GM12878 (cell line): ENCODE results near the gene SLC35B4. TPM values are rescaled to one million over a fixed set of nuclear protein-coding genes. Genes with fewer than 3 reads are reported as not detected.

Source experiments
- ATAC-seq: fragments of 200-7000 bp; cut with Tn5 transposase; 3 replicates; pipeline ENCODE4 v1.9.1; 2020; ENCODE audit warnings: mild to moderate bottlenecking, moderate library complexity
- BruUV-seq: library from RNA; stranded (reverse); fragments of 400-500 nt; replicated peaks from 2 replicates; lab custom pipeline; 2021; lab: Mats Ljungman, UMichigan
- CTCF ChIA-PET: fragments of 300-600 bp; sonication (Branson Sonifier 250); formaldehyde crosslinking; extraction: SDS; loops from one replicate; lab custom pipeline; 2021; ENCODE audit warnings: inconsistent platforms; lab: Yijun Ruan, JAX
- POLR2A ChIA-PET: fragments of 350-600 bp; formaldehyde crosslinking; extraction: SDS; loops from one replicate; lab custom pipeline; 2021; ENCODE audit warnings: inconsistent platforms; lab: Charles Lee
- RAD21 ChIA-PET: fragments of 300-600 bp; sonication (Branson Sonifier 250); formaldehyde crosslinking; loops from one replicate; lab custom pipeline; 2023; ENCODE audit warnings: antibody characterized with exemption; ENCODE audit not compliant: unreplicated experiment; lab: Charles Lee
- SMC1A ChIA-PET: fragments of 300-600 bp; sonication (Branson Sonifier 250); formaldehyde crosslinking; loops from one replicate; lab custom pipeline; 2023; ENCODE audit not compliant: unreplicated experiment, uncharacterized antibody; lab: Charles Lee
- DNase-seq: peaks from one replicate; pipeline ENCODE4 v3.0.0-alpha.2; 2011; ENCODE audit warnings: low read depth, low spot score
- FAIRE-seq: peaks from 3 replicates; lab custom pipeline; 2011; peaks lifted over from hg19 to GRCh38; lab: Jason Lieb, UNC
- H2AFZ ChIP-seq: 2 replicates; pipeline ENCODE4 v1.6.0; 2011; ENCODE audit warnings: low read depth, low read length, control low read depth; ENCODE audit not compliant: control insufficient read depth
- H3K27ac ChIP-seq: 2 replicates; pipeline ENCODE4 v1.5.1; 2011; ENCODE audit warnings: control low read depth; ENCODE audit not compliant: control insufficient read depth, insufficient read depth
- H3K27me3 ChIP-seq, 2 experiments: replicated peaks in 1 of 2; 2 replicates each; pipeline versions ENCODE4 v1.6.0 to v1.6.1; 2011; ENCODE audit warnings: low read length in 1 of 2; ENCODE audit not compliant: control insufficient read depth in 2 of 2, insufficient read depth in 2 of 2
- H3K36me3 ChIP-seq, 2 experiments: 2 replicates each; pipeline ENCODE4 v1.5.1; 2011; ENCODE audit warnings: low read length in 1 of 2; ENCODE audit not compliant: control insufficient read depth in 2 of 2, insufficient read depth in 2 of 2
- H3K4me1 ChIP-seq: 2 replicates; pipeline ENCODE4 v1.6.1; 2011; ENCODE audit warnings: mild to moderate bottlenecking, low read length, moderate library complexity, mixed read lengths; ENCODE audit not compliant: control insufficient read depth, insufficient read depth
- H3K4me2 ChIP-seq: 2 replicates; pipeline ENCODE4 v1.6.0; 2011; ENCODE audit warnings: control low read depth; ENCODE audit not compliant: control insufficient read depth, insufficient read depth
- H3K4me3 ChIP-seq: fragments of 200-600 bp; sonication (generic); 2 replicates; pipeline ENCODE4 v1.5.1; 2016
- H3K79me2 ChIP-seq: 2 replicates; pipeline ENCODE4 v1.6.0; 2011; ENCODE audit warnings: low read length; ENCODE audit not compliant: control insufficient read depth, insufficient read depth
- H3K9ac ChIP-seq: 2 replicates; pipeline ENCODE4 v1.8.0; 2011; ENCODE audit warnings: low read length, control low read depth, mixed read lengths; ENCODE audit not compliant: control insufficient read depth, insufficient read depth
- H3K9me3 ChIP-seq: replicated peaks from 3 replicates; pipeline ENCODE4 v1.5.1; 2011; ENCODE audit warnings: mild to moderate bottlenecking, low read length; ENCODE audit not compliant: control insufficient read depth, insufficient read depth
- H4K20me1 ChIP-seq: 2 replicates; pipeline ENCODE4 v1.6.0; 2011; ENCODE audit not compliant: control insufficient read depth, insufficient read depth
- CBFB ChIP-seq: IDR thresholded peaks from 2 replicates; pipeline ENCODE4 v1.6.1; 2016; ENCODE audit warnings: antibody characterized with exemption, low read depth
- CHD2 ChIP-seq: IDR thresholded peaks from 2 replicates; pipeline ENCODE4 v1.6.1; 2011; ENCODE audit warnings: low read depth, low read length, improper control_type of control experiment, borderline replicate concordance
- CHD4 ChIP-seq: fragments of 200-600 bp; sonication (generic); IDR thresholded peaks from 2 replicates; pipeline ENCODE4 v1.6.1; 2016; ENCODE audit warnings: mild to moderate bottlenecking
- HCFC1 ChIP-seq: fragments of 150-350 bp; IDR thresholded peaks from 2 replicates; pipeline ENCODE4 v1.6.1; 2014; ENCODE audit warnings: low read length
- LARP7 ChIP-seq: fragments of 450-650 bp; IDR thresholded peaks from 2 replicates; pipeline ENCODE4 v1.6.1; 2017; ENCODE audit warnings: mild to moderate bottlenecking
- MEF2A ChIP-seq: IDR thresholded peaks from 2 replicates; pipeline ENCODE4 v1.6.1; 2011; ENCODE audit warnings: low read depth, mild to moderate bottlenecking, low read length, moderate library complexity; ENCODE audit not compliant: insufficient read depth
- NFXL1 ChIP-seq: fragments of 450-650 bp; IDR thresholded peaks from 2 replicates; pipeline ENCODE4 v1.6.1; 2017; ENCODE audit warnings: antibody characterized with exemption, mild to moderate bottlenecking, borderline replicate concordance
- POLR2A ChIP-seq: IDR thresholded peaks from 2 replicates; pipeline ENCODE4 v1.6.1; 2011; ENCODE audit warnings: low read depth, mild to moderate bottlenecking, low read length
- RBBP5 ChIP-seq: fragments of 200-600 bp; sonication (generic); conservative IDR thresholded peaks from 2 replicates; pipeline ENCODE4 v1.6.1; 2016
- RFX5 ChIP-seq: IDR thresholded peaks from 2 replicates; pipeline ENCODE4 v1.6.1; 2011; ENCODE audit warnings: low read depth, low read length, improper control_type of control experiment
- SRF ChIP-seq, 2 experiments: IDR thresholded peaks; 2 replicates each; pipeline ENCODE4 v1.6.1; 2011; ENCODE audit warnings: low read depth in 2 of 2, low read length in 2 of 2, mild to moderate bottlenecking in 1 of 2, moderate library complexity in 1 of 2
- WGBS: methylation state at CpG from one replicate; pipeline ENCODE4 v1.1.6; 2016; ENCODE audit warnings: low lambda C conversion rate; ENCODE audit not compliant: insufficient replicate concordance, insufficient coverage; ENCODE audit errors: missing lambda C conversion rate; 5-methylcytosine and 5-hydroxymethylcytosine counted together
- in situ Hi-C: fragments of 300-500 bp; cut with MboI; formaldehyde crosslinking; loops from 9 replicates; pipeline ENCODE4 v1.14.3; 2018; ENCODE audit warnings: mixed read lengths
- intact Hi-C: fragments of 100-400 bp; cut with micrococcal nuclease; formaldehyde crosslinking; loops from one replicate; pipeline ENCODE4 v1.14.2; 2022; ENCODE audit not compliant: unreplicated experiment
- polyA plus RNA-seq, 11 experiments: library from polyadenylated mRNA; depleted of rRNA in 4 of 11; unstranded in 6 of 11; stranded (reverse) in 5 of 11; fragments of >200 nt; fragmentation: Nextera tagmentation in 4 of 11; fragmentation: Illumina TruSeq in 1 of 11; extraction: Ambion mirVana in 4 of 11; extraction: Trizol in 1 of 11; gene quantifications; 1 replicate in 1 of 11; 2 replicates in 10 of 11; pipeline versions ENCODE4 v1.2.1 to v1.2.3, GENCODE V29; 2011 to 2016; ENCODE audit warnings: inconsistent platforms in 2 of 11, missing spikeins in 2 of 11, low read depth in 1 of 11
- total RNA-seq, 4 experiments: library from RNA; depleted of rRNA in 3 of 4; stranded (reverse); fragments of >200 nt in 3 of 4; fragmentation: Illumina TruSeq in 1 of 4; extraction: Trizol in 1 of 4; gene quantifications; 2 replicates each; pipeline versions ENCODE4 v1.2.1 to v1.2.3, GENCODE V29; 2013 to 2021
- TF ChIP-seq, protein P1 (sequence below): IDR thresholded peaks from 2 replicates; pipeline ENCODE4 v1.6.1; 2012; ENCODE audit warnings: improper control_type of control experiment, low read depth, low read length; ENCODE audit not compliant: insufficient replicate concordance
- TF ChIP-seq, protein P2 (sequence below): fragments of 450-650 bp; IDR thresholded peaks from 2 replicates; pipeline ENCODE4 v1.6.1; 2016; ENCODE audit warnings: mild to moderate bottlenecking, moderate library complexity, borderline replicate concordance

Gene SLC35B4
- total and polyA plus RNA-seq, 10 of the 15 experiments (the other 5 are each of a cell fraction or from before 2014, with no cell fraction given): 3.6 to 23.9 (median 14.0) TPM

DNA sequence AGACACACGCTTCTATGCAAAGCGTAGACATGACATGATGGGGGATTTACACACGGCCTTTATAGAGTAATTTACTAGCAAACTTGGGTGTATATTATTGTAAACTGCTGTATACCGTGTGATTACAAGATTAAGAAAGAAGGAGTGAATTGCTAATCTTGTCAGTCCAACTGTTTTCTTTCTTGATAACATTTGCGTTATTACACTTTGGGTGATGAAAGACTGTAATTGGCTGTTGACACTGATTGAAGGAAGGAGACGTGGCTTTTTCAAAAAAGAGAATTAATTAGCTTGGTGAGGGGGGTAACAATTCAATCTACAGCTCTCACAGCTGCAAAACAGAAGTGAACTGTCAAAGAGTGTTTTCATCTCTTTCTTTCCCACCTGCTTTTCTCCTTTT, 32.7 kb downstream of the SLC35B4 start:
- Histone ChIP-seq H3K36me3 (no peaks in the 10 kb centered on the region), H3K79me2 (no peaks in the 10 kb centered on the region), H3K4me1 (no peaks in the 10 kb centered on the region), H3K9ac (no peak overlapping the region), H3K4me2 (no peak overlapping the region), H3K9me3 (no peaks in the 10 kb centered on the region), H3K4me3 (no peak overlapping the region), H2AFZ (no peak overlapping the region), H4K20me1 (no peaks in the 10 kb centered on the region), H3K27ac (no peak overlapping the region), H3K27me3 (no peaks in the 10 kb centered on the region)
- intact Hi-C loops: no loop called here
- TF ChIP-seq RFX5 (no peak), POLR2A (no peak), CBFB (no peak), MEF2A (no peak), CHD4 (no peak), LARP7 (no peak), RBBP5 (no peak), HCFC1 (no peak), SRF (IDR thresholded peaks at IDR 0.05; ENCODE audit: low read depth in 2 of 2, low read length in 2 of 2) (no peak), NFXL1 (no peak), CHD2 (no peak)
- TF ChIP-seq, protein P1, sequence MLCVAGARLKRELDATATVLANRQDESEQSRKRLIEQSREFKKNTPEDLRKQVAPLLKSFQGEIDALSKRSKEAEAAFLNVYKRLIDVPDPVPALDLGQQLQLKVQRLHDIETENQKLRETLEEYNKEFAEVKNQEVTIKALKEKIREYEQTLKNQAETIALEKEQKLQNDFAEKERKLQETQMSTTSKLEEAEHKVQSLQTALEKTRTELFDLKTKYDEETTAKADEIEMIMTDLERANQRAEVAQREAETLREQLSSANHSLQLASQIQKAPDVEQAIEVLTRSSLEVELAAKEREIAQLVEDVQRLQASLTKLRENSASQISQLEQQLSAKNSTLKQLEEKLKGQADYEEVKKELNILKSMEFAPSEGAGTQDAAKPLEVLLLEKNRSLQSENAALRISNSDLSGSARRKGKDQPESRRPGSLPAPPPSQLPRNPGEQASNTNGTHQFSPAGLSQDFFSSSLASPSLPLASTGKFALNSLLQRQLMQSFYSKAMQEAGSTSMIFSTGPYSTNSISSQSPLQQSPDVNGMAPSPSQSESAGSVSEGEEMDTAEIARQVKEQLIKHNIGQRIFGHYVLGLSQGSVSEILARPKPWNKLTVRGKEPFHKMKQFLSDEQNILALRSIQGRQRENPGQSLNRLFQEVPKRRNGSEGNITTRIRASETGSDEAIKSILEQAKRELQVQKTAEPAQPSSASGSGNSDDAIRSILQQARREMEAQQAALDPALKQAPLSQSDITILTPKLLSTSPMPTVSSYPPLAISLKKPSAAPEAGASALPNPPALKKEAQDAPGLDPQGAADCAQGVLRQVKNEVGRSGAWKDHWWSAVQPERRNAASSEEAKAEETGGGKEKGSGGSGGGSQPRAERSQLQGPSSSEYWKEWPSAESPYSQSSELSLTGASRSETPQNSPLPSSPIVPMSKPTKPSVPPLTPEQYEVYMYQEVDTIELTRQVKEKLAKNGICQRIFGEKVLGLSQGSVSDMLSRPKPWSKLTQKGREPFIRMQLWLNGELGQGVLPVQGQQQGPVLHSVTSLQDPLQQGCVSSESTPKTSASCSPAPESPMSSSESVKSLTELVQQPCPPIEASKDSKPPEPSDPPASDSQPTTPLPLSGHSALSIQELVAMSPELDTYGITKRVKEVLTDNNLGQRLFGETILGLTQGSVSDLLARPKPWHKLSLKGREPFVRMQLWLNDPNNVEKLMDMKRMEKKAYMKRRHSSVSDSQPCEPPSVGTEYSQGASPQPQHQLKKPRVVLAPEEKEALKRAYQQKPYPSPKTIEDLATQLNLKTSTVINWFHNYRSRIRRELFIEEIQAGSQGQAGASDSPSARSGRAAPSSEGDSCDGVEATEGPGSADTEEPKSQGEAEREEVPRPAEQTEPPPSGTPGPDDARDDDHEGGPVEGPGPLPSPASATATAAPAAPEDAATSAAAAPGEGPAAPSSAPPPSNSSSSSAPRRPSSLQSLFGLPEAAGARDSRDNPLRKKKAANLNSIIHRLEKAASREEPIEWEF: no peak
- TF ChIP-seq, protein P2, sequence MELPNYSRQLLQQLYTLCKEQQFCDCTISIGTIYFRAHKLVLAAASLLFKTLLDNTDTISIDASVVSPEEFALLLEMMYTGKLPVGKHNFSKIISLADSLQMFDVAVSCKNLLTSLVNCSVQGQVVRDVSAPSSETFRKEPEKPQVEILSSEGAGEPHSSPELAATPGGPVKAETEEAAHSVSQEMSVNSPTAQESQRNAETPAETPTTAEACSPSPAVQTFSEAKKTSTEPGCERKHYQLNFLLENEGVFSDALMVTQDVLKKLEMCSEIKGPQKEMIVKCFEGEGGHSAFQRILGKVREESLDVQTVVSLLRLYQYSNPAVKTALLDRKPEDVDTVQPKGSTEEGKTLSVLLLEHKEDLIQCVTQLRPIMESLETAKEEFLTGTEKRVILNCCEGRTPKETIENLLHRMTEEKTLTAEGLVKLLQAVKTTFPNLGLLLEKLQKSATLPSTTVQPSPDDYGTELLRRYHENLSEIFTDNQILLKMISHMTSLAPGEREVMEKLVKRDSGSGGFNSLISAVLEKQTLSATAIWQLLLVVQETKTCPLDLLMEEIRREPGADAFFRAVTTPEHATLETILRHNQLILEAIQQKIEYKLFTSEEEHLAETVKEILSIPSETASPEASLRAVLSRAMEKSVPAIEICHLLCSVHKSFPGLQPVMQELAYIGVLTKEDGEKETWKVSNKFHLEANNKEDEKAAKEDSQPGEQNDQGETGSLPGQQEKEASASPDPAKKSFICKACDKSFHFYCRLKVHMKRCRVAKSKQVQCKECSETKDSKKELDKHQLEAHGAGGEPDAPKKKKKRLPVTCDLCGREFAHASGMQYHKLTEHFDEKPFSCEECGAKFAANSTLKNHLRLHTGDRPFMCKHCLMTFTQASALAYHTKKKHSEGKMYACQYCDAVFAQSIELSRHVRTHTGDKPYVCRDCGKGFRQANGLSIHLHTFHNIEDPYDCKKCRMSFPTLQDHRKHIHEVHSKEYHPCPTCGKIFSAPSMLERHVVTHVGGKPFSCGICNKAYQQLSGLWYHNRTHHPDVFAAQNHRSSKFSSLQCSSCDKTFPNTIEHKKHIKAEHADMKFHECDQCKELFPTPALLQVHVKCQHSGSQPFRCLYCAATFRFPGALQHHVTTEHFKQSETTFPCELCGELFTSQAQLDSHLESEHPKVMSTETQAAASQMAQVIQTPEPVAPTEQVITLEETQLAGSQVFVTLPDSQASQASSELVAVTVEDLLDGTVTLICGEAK: no peak
- no TSS peak for BruUV-seq
- no peak for FAIRE-seq
- ChIA-PET RAD21 (no interaction called here), SMC1A (no interaction called here), CTCF (interaction anchor here (0.6 kb wide), 1 partner anchor 465 kb away, joined by 3 read pairs; no protein-coding TSS in a partner anchor), POLR2A (no interaction called here)
- WGBS: 58% methylated on average over 6 of the region's 6 CpGs
- DNase-seq: no peak
- in situ Hi-C loops: no loop called here
- ATAC-seq: no peak
